Loucy (cell line): ENCODE results near the gene TREML1.
A peak's percentile ranks its signal among the peaks of the same experiment; 100 is the strongest.

Source experiments
- H2AFZ ChIP-seq: fragments of 200-600 bp; sonication (generic); 2 replicates; pipeline ENCODE4 v1.6.0; 2016; ENCODE audit warnings: antibody characterized with exemption, mild to moderate bottlenecking, low read length, moderate library complexity
- H3F3A ChIP-seq: fragments of 200-600 bp; 2 replicates; pipeline ENCODE4 v1.6.0; 2016; ENCODE audit warnings: antibody characterized with exemption, low read depth, mild to moderate bottlenecking
- H3K27me3 ChIP-seq: fragments of 200-600 bp; sonication (generic); 2 replicates; pipeline ENCODE4 v1.6.1; 2014; ENCODE audit warnings: low read length, mild to moderate bottlenecking; ENCODE audit not compliant: insufficient read depth, poor library complexity, severe bottlenecking
- H3K36me3 ChIP-seq: fragments of 200-600 bp; sonication (generic); 2 replicates; pipeline ENCODE4 v1.6.1; 2016; ENCODE audit warnings: low read length; ENCODE audit not compliant: insufficient read depth
- H3K4me1 ChIP-seq: fragments of 200-600 bp; sonication (generic); 2 replicates; pipeline ENCODE4 v1.5.1; 2014; ENCODE audit warnings: low read length, mild to moderate bottlenecking; ENCODE audit not compliant: insufficient read depth, poor library complexity, severe bottlenecking
- H3K4me2 ChIP-seq: fragments of 200-600 bp; sonication (generic); 2 replicates; pipeline ENCODE4 v1.6.0; 2014; ENCODE audit warnings: antibody characterized with exemption, low read length, low read depth, mild to moderate bottlenecking; ENCODE audit not compliant: poor library complexity, severe bottlenecking
- H3K4me3 ChIP-seq: fragments of 200-600 bp; sonication (generic); 2 replicates; pipeline ENCODE4 v1.5.1; 2014; ENCODE audit warnings: low read length, mild to moderate bottlenecking, mixed read lengths; ENCODE audit not compliant: poor library complexity, severe bottlenecking
- H3K79me2 ChIP-seq: fragments of 200-600 bp; sonication (generic); 2 replicates; pipeline ENCODE4 v1.6.1; 2014; ENCODE audit warnings: low read length; ENCODE audit not compliant: insufficient read depth
- H3K9ac ChIP-seq: fragments of 200-600 bp; sonication (generic); 2 replicates; pipeline ENCODE4 v1.6.0; 2014; ENCODE audit warnings: mild to moderate bottlenecking, low read depth, low read length, moderate library complexity; ENCODE audit not compliant: poor library complexity, severe bottlenecking
- H3K9me2 ChIP-seq: fragments of 200-600 bp; sonication (generic); replicated peaks from 2 replicates; pipeline ENCODE4 v1.6.1; 2016; ENCODE audit warnings: low read depth, low read length, mixed read lengths
- H3K9me3 ChIP-seq: fragments of 200-600 bp; sonication (generic); 2 replicates; pipeline ENCODE4 v1.6.1; 2014; ENCODE audit warnings: mild to moderate bottlenecking, antibody characterized with exemption, low read length, low read depth; ENCODE audit not compliant: insufficient read depth
- H4K20me1 ChIP-seq: fragments of 200-600 bp; sonication (generic); 2 replicates; pipeline ENCODE4 v1.6.0; 2014; ENCODE audit warnings: antibody characterized with exemption, low read length, mild to moderate bottlenecking; ENCODE audit not compliant: insufficient read depth, poor library complexity, severe bottlenecking
- CTCF ChIP-seq: fragments of 200-600 bp; sonication (generic); conservative IDR thresholded peaks from 2 replicates; pipeline ENCODE4 v1.5.1; 2014; ENCODE audit warnings: mild to moderate bottlenecking, antibody characterized with exemption, low read length
- EZH2phosphoT487 ChIP-seq: fragments of 200-600 bp; IDR thresholded peaks from 2 replicates; pipeline ENCODE4 v1.6.1; 2018; ENCODE audit warnings: antibody characterized with exemption, mild to moderate bottlenecking, moderate library complexity, borderline replicate concordance

The TREML1 gene

GRCh38 chr6:41200296-41200900, 46.3 kb upstream of the TREML1 start:
- Histone ChIP-seq H3F3A (peaks cover 20% of the 10 kb centered on the region), H3K4me3 (peak overlapping the region; percentile 62), H3K9me3 (no peaks in the 10 kb centered on the region), H2AFZ (peak overlapping the region; percentile 20), H3K9me2 (no peaks in the 10 kb centered on the region), H3K36me3 (no peaks in the 10 kb centered on the region), H3K4me2 (peak overlapping the region; percentile 73), H4K20me1 (no peaks in the 10 kb centered on the region), H3K4me1 (peaks cover 42% of the 10 kb centered on the region), H3K27me3 (no peaks in the 10 kb centered on the region), H3K9ac (peak overlapping the region; percentile 55), H3K79me2 (no peaks in the 10 kb centered on the region)
- no peak for TF ChIP-seq CTCF
- TF ChIP-seq EZH2phosphoT487, result no peak

GRCh38 chr6:41199552-41200246, 45.6 kb upstream of the TREML1 start:
- H3K36me3 ChIP-seq, result no peaks in the 10 kb centered on the region
- H3K27me3 ChIP-seq, result no peaks in the 10 kb centered on the region
- H3K79me2 ChIP-seq, result no peaks in the 10 kb centered on the region
- TF ChIP-seq EZH2phosphoT487, result no peak
- no peak for TF ChIP-seq CTCF
- H3K9me3 ChIP-seq, result no peaks in the 10 kb centered on the region
- peak overlapping the region; percentile 73 for H3K4me2 ChIP-seq
- peak overlapping the region; percentile 20 for H2AFZ ChIP-seq
- H3F3A ChIP-seq, result peaks cover 20% of the 10 kb centered on the region
- no peaks in the 10 kb centered on the region for H3K9me2 ChIP-seq
- peak overlapping the region; percentile 62 for H3K4me3 ChIP-seq
- H3K4me1 ChIP-seq, result peaks cover 42% of the 10 kb centered on the region
- no peaks in the 10 kb centered on the region for H4K20me1 ChIP-seq
- H3K9ac ChIP-seq, result peak overlapping the region; percentile 55

GRCh38 chr6:41197234-41197633, 43.1 kb upstream of the TREML1 start:
- H3K27me3 ChIP-seq, result no peaks in the 10 kb centered on the region
- H3K4me1 ChIP-seq, result peaks cover 33% of the 10 kb centered on the region
- H3K79me2 ChIP-seq, result no peaks in the 10 kb centered on the region
- H3K9ac ChIP-seq, result no peak overlapping the region
- H3K9me2 ChIP-seq, result no peaks in the 10 kb centered on the region
- H3K36me3 ChIP-seq, result no peaks in the 10 kb centered on the region
- TF ChIP-seq CTCF (no peak), EZH2phosphoT487 (no peak)
- no peak overlapping the region for H2AFZ ChIP-seq
- H3F3A ChIP-seq, result peaks cover 20% of the 10 kb centered on the region
- no peaks in the 10 kb centered on the region for H4K20me1 ChIP-seq
- H3K4me3 ChIP-seq, result no peak overlapping the region
- H3K9me3 ChIP-seq, result no peaks in the 10 kb centered on the region
- no peak overlapping the region for H3K4me2 ChIP-seq
